ENCODE results near the gene OR8B4. TPM values are rescaled to one million over a fixed set of nuclear protein-coding genes. Genes with fewer than 3 reads are reported as not detected.

The OR8B4 gene, protein sequence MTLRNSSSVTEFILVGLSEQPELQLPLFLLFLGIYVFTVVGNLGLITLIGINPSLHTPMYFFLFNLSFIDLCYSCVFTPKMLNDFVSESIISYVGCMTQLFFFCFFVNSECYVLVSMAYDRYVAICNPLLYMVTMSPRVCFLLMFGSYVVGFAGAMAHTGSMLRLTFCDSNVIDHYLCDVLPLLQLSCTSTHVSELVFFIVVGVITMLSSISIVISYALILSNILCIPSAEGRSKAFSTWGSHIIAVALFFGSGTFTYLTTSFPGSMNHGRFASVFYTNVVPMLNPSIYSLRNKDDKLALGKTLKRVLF
- not detected for total RNA-seq

DNA sequence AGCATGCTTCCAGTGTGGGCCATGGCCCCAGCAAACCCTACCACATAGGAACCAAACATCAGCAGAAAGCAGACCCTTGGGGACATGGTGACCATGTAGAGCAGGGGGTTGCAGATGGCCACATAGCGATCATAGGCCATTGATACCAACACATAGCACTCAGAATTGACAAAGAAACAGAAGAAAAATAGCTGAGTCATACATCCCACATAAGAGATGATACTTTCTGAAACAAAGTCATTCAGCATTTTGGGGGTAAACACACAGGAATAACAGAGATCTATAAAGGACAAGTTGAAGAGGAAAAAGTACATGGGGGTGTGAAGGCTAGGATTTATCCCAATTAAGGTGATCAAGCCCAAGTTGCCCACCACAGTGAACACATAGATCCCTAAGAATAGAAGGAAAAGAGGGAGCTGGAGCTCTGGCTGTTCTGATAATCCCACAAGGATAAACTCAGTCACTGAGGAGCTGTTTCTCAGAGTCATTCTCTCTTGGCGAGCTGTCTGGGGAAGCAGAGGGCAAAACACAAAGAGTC lies at the start of gene OR8B4:
Gene OR8B4, minus strand, starts transcription at position 488 of the 538 bp plus-strand sequence. Its CDS starts 0 bp downstream, at position 488.
- Histone ChIP-seq H3K36me3 (no peaks in the 10 kb centered on the region), H3K27ac (no peak within 1 kb of the TSS), H3K4me3 (no peak within 1 kb of the TSS), H3K9me3 (peaks cover 0 to 2% (median 0%) of the 10 kb centered on the region in 4 donors), H3K4me1 (no peaks in the 10 kb centered on the region), H3K27me3 (no peaks in the 10 kb centered on the region)
- DNase-seq (ENCODE audit: low spot score in 2 of 2), result no peak
- WGBS, 2 donors, result 94% methylated on average over 2 of the region's 2 CpGs
- TF ChIP-seq, protein P1, sequence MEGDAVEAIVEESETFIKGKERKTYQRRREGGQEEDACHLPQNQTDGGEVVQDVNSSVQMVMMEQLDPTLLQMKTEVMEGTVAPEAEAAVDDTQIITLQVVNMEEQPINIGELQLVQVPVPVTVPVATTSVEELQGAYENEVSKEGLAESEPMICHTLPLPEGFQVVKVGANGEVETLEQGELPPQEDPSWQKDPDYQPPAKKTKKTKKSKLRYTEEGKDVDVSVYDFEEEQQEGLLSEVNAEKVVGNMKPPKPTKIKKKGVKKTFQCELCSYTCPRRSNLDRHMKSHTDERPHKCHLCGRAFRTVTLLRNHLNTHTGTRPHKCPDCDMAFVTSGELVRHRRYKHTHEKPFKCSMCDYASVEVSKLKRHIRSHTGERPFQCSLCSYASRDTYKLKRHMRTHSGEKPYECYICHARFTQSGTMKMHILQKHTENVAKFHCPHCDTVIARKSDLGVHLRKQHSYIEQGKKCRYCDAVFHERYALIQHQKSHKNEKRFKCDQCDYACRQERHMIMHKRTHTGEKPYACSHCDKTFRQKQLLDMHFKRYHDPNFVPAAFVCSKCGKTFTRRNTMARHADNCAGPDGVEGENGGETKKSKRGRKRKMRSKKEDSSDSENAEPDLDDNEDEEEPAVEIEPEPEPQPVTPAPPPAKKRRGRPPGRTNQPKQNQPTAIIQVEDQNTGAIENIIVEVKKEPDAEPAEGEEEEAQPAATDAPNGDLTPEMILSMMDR (IDR thresholded peaks at IDR 0.05), result no peak
- TF ChIP-seq EP300 (IDR thresholded peaks at IDR 0.05) (no peak), POLR2A (IDR thresholded peaks at IDR 0.05) (no peak)

DNA sequence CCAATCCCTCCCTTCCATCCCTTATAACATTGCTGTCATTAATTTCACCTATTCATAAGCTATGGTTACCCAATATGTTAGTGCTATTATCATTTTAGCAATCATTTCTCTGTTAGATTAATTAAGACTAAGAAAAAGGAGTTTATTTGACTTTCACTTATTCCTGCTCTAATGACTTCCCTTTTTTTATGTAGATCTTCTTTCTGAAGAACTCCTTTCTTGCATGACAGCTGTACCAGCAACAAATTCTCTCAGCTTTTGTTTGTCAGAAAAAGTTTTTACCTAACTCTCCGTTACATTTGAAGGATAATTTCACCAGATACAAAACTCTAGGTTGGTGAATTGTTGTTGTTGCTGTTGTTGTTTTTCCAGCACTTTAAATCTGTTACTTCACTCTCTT lies 49.4 kb upstream of the OR8B4 start:
- Histone ChIP-seq H3K27me3 (no peaks in the 10 kb centered on the region), H3K4me1 (peaks cover 0 to 9% (median 0%) of the 10 kb centered on the region in 4 donors), H3K9me3 (no peaks in the 10 kb centered on the region), H3K4me3 (no peak overlapping the region), H3K27ac (no peak overlapping the region), H3K36me3 (no peaks in the 10 kb centered on the region)
- 59 to 77% methylated on average over 1 of the region's 1 CpG for WGBS, 2 donors
- TF ChIP-seq, protein P1 (IDR thresholded peaks at IDR 0.05), result no peak
- TF ChIP-seq EP300 (IDR thresholded peaks at IDR 0.05) (no peak), POLR2A (IDR thresholded peaks at IDR 0.05) (no peak)
- DNase-seq (ENCODE audit: low spot score in 2 of 2), result no peak

DNA sequence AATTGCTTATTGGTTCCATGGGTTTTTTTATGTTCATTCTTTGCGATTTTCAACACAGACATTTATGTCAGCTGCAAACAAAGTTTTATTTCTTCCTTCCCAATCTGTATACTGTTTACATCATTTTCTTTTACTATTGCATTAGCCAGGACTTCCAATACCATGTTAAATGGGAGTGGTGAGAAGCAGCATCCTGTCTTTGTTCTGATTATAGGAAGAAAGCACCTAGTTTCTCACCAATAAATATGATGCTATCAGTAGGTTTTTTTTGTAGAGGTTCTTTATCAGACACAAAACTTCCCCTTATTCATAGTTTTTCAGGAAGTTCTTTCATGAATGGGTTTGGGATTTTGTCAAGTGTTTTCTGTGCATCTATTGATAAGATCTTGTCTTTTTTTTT lies 48.8 kb upstream of the OR8B4 start:
- H3K36me3 ChIP-seq, result no peaks in the 10 kb centered on the region
- H3K27ac ChIP-seq, result no peak overlapping the region
- H3K27me3 ChIP-seq, result no peaks in the 10 kb centered on the region
- TF ChIP-seq POLR2A (IDR thresholded peaks at IDR 0.05), result no peak
- TF ChIP-seq, protein P1 (IDR thresholded peaks at IDR 0.05), result no peak
- TF ChIP-seq EP300 (IDR thresholded peaks at IDR 0.05), result no peak
- DNase-seq (ENCODE audit: low spot score in 2 of 2), result no peak
- WGBS, 2 donors, result 50 to 75% methylated on average over 1 of the region's 1 CpG
- no peak overlapping the region for H3K4me3 ChIP-seq
- no peaks in the 10 kb centered on the region for H3K9me3 ChIP-seq
- H3K4me1 ChIP-seq, result peaks cover 0 to 9% (median 0%) of the 10 kb centered on the region in 4 donors

DNA sequence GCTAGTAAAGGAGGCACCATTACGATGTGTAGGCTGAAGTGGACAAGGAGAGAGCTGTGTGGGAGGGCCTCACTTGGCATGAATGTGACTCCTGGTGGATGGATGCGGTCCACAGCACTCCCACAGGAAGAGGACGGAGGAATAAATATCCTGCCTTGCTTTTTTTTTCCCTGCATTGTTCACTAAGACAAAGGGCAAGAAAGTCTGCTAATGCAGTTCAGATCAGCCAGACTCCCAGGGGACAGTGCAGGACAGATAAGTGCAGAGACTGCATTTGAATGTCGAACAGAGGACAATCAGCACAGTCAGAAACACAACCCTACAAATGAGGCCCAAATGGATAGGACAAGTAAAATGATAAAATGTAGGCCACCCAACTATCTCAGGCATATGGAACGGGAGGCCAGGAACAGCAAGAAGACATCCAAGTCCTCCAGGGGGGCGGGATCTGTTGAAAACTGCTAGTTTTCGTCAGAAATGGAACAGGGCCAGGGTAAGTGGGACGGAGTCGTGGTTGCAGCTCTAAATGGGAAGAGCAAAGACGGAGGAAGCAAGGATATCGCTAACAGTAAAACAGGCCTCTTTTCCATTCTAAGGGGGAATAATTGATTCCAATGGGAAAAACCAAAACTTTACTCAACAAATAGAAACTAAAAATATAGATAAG lies 46.0 kb upstream of the OR8B4 start:
- no peak overlapping the region for H3K4me3 ChIP-seq
- WGBS, 2 donors, result 44 to 50% methylated on average over 11 of the region's 11 CpGs
- H3K36me3 ChIP-seq, result no peaks in the 10 kb centered on the region
- peaks cover 0 to 9% (median 0%) of the 10 kb centered on the region in 4 donors for H3K4me1 ChIP-seq
- H3K9me3 ChIP-seq, result no peaks in the 10 kb centered on the region
- H3K27me3 ChIP-seq, result no peaks in the 10 kb centered on the region
- DNase-seq (ENCODE audit: low spot score in 2 of 2), result no peak
- no peak overlapping the region for H3K27ac ChIP-seq
- TF ChIP-seq EP300 (IDR thresholded peaks at IDR 0.05), result no peak
- TF ChIP-seq POLR2A (IDR thresholded peaks at IDR 0.05), result no peak
- TF ChIP-seq, protein P1 (IDR thresholded peaks at IDR 0.05), result no peak

DNA sequence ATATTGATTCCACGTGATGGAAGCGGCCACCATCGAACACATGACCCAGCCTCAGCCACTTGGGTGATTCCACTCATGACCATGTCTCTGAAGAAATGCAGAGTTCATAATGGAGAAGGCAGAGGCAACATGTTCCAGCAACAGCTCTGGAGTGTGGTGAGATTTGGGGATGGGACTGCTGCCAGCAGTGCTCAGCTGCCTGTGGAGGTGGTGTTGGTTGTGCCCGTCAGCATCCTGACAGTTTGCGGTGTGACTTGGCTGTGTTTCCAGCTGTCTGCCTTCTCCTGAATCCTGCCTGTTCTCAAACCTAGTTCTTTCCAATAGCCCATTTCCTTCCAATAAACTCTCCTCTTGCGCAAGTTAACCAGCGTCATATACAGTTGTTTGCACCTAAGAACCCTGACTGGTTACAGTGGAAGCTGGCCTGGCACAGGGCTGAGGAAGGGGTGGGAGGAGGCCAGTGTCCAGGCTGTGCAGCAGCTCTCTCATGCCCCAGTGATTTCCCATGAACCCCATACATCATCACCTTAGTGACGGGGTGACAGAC lies 42.8 kb upstream of the OR8B4 start:
- no peak overlapping the region for H3K27ac ChIP-seq
- H3K36me3 ChIP-seq, result no peaks in the 10 kb centered on the region
- H3K27me3 ChIP-seq, result no peaks in the 10 kb centered on the region
- WGBS, 2 donors, result 83 to 85% methylated on average over 8 of the region's 8 CpGs
- H3K4me1 ChIP-seq, result peaks cover 0 to 9% (median 0%) of the 10 kb centered on the region in 4 donors
- TF ChIP-seq POLR2A (IDR thresholded peaks at IDR 0.05), result no peak
- TF ChIP-seq, protein P1 (IDR thresholded peaks at IDR 0.05), result no peak
- TF ChIP-seq EP300 (IDR thresholded peaks at IDR 0.05), result no peak
- H3K4me3 ChIP-seq, result no peak overlapping the region
- no peaks in the 10 kb centered on the region for H3K9me3 ChIP-seq
- DNase-seq (ENCODE audit: low spot score in 2 of 2), result no peak
